GM12878 (cell line): Measurements from ENCODE around the gene FMC1. TPM values are rescaled to one million over a fixed set of nuclear protein-coding genes. Genes with fewer than 3 reads are reported as not detected.
"Not testable (repeated sequence)": the region's sequence is repeated elsewhere in the genome, so short reads cannot be mapped to it uniquely, and the experiment has no call there.

Experiments used
- ATAC-seq: fragments of 200-7000 bp; cut with Tn5 transposase; 3 replicates; pipeline ENCODE4 v1.9.1; 2020; ENCODE audit warnings: mild to moderate bottlenecking, moderate library complexity
- BruUV-seq: library from RNA; stranded (reverse); fragments of 400-500 nt; replicated peaks from 2 replicates; lab custom pipeline; 2021; lab: Mats Ljungman, UMichigan
- CTCF ChIA-PET: fragments of 300-600 bp; sonication (Branson Sonifier 250); formaldehyde crosslinking; extraction: SDS; loops from one replicate; lab custom pipeline; 2021; ENCODE audit warnings: inconsistent platforms; lab: Yijun Ruan, JAX
- POLR2A ChIA-PET: fragments of 350-600 bp; formaldehyde crosslinking; extraction: SDS; loops from one replicate; lab custom pipeline; 2021; ENCODE audit warnings: inconsistent platforms; lab: Charles Lee
- RAD21 ChIA-PET: fragments of 300-600 bp; sonication (Branson Sonifier 250); formaldehyde crosslinking; loops from one replicate; lab custom pipeline; 2023; ENCODE audit warnings: antibody characterized with exemption; ENCODE audit not compliant: unreplicated experiment; lab: Charles Lee
- SMC1A ChIA-PET: fragments of 300-600 bp; sonication (Branson Sonifier 250); formaldehyde crosslinking; loops from one replicate; lab custom pipeline; 2023; ENCODE audit not compliant: unreplicated experiment, uncharacterized antibody; lab: Charles Lee
- DNase-seq: peaks from one replicate; pipeline ENCODE4 v3.0.0-alpha.2; 2011; ENCODE audit warnings: low read depth, low spot score
- FAIRE-seq: peaks from 3 replicates; lab custom pipeline; 2011; peaks lifted over from hg19 to GRCh38; lab: Jason Lieb, UNC
- H2AFZ ChIP-seq: 2 replicates; pipeline ENCODE4 v1.6.0; 2011; ENCODE audit warnings: low read depth, low read length, control low read depth; ENCODE audit not compliant: control insufficient read depth
- H3K27ac ChIP-seq: 2 replicates; pipeline ENCODE4 v1.5.1; 2011; ENCODE audit warnings: control low read depth; ENCODE audit not compliant: control insufficient read depth, insufficient read depth
- H3K27me3 ChIP-seq, 2 experiments: replicated peaks in 1 of 2; 2 replicates each; pipeline versions ENCODE4 v1.6.0 to v1.6.1; 2011; ENCODE audit warnings: low read length in 1 of 2; ENCODE audit not compliant: control insufficient read depth in 2 of 2, insufficient read depth in 2 of 2
- H3K36me3 ChIP-seq, 2 experiments: 2 replicates each; pipeline ENCODE4 v1.5.1; 2011; ENCODE audit warnings: low read length in 1 of 2; ENCODE audit not compliant: control insufficient read depth in 2 of 2, insufficient read depth in 2 of 2
- H3K4me1 ChIP-seq: 2 replicates; pipeline ENCODE4 v1.6.1; 2011; ENCODE audit warnings: mild to moderate bottlenecking, low read length, moderate library complexity, mixed read lengths; ENCODE audit not compliant: control insufficient read depth, insufficient read depth
- H3K4me2 ChIP-seq: 2 replicates; pipeline ENCODE4 v1.6.0; 2011; ENCODE audit warnings: control low read depth; ENCODE audit not compliant: control insufficient read depth, insufficient read depth
- H3K4me3 ChIP-seq: fragments of 200-600 bp; sonication (generic); 2 replicates; pipeline ENCODE4 v1.5.1; 2016
- H3K79me2 ChIP-seq: 2 replicates; pipeline ENCODE4 v1.6.0; 2011; ENCODE audit warnings: low read length; ENCODE audit not compliant: control insufficient read depth, insufficient read depth
- H3K9ac ChIP-seq: 2 replicates; pipeline ENCODE4 v1.8.0; 2011; ENCODE audit warnings: low read length, control low read depth, mixed read lengths; ENCODE audit not compliant: control insufficient read depth, insufficient read depth
- H3K9me3 ChIP-seq: replicated peaks from 3 replicates; pipeline ENCODE4 v1.5.1; 2011; ENCODE audit warnings: mild to moderate bottlenecking, low read length; ENCODE audit not compliant: control insufficient read depth, insufficient read depth
- H4K20me1 ChIP-seq: 2 replicates; pipeline ENCODE4 v1.6.0; 2011; ENCODE audit not compliant: control insufficient read depth, insufficient read depth
- CTCF ChIP-seq, 3 experiments: IDR thresholded peaks in 2 of 3; conservative IDR thresholded peaks in 1 of 3; 2 replicates each; pipeline ENCODE4 v1.5.1; 2011; ENCODE audit warnings: low read depth in 3 of 3, low read length in 3 of 3, mild to moderate bottlenecking in 3 of 3, control low read depth in 2 of 3, moderate library complexity in 2 of 3, inconsistent platforms in 1 of 3, mixed read lengths in 1 of 3; ENCODE audit not compliant: control insufficient read depth in 2 of 3, insufficient read depth in 1 of 3; ENCODE audit errors: extremely low read depth in 1 of 3
- IRF5 ChIP-seq: fragments of 450-650 bp; IDR thresholded peaks from 2 replicates; pipeline ENCODE4 v1.6.1; 2017; ENCODE audit warnings: borderline replicate concordance
- RAD21 ChIP-seq: IDR thresholded peaks from 2 replicates; pipeline ENCODE4 v1.6.1; 2011; ENCODE audit warnings: mild to moderate bottlenecking, low read depth, low read length, moderate library complexity; ENCODE audit not compliant: insufficient read depth
- WGBS: methylation state at CpG from one replicate; pipeline ENCODE4 v1.1.6; 2016; ENCODE audit warnings: low lambda C conversion rate; ENCODE audit not compliant: insufficient replicate concordance, insufficient coverage; ENCODE audit errors: missing lambda C conversion rate; 5-methylcytosine and 5-hydroxymethylcytosine counted together
- in situ Hi-C: fragments of 300-500 bp; cut with MboI; formaldehyde crosslinking; loops from 9 replicates; pipeline ENCODE4 v1.14.3; 2018; ENCODE audit warnings: mixed read lengths
- intact Hi-C: fragments of 100-400 bp; cut with micrococcal nuclease; formaldehyde crosslinking; loops from one replicate; pipeline ENCODE4 v1.14.2; 2022; ENCODE audit not compliant: unreplicated experiment
- polyA plus RNA-seq, 11 experiments: library from polyadenylated mRNA; depleted of rRNA in 4 of 11; unstranded in 6 of 11; stranded (reverse) in 5 of 11; fragments of >200 nt; fragmentation: Nextera tagmentation in 4 of 11; fragmentation: Illumina TruSeq in 1 of 11; extraction: Ambion mirVana in 4 of 11; extraction: Trizol in 1 of 11; gene quantifications; 1 replicate in 1 of 11; 2 replicates in 10 of 11; pipeline versions ENCODE4 v1.2.1 to v1.2.3, GENCODE V29; 2011 to 2016; ENCODE audit warnings: inconsistent platforms in 2 of 11, missing spikeins in 2 of 11, low read depth in 1 of 11
- total RNA-seq, 4 experiments: library from RNA; depleted of rRNA in 3 of 4; stranded (reverse); fragments of >200 nt in 3 of 4; fragmentation: Illumina TruSeq in 1 of 4; extraction: Trizol in 1 of 4; gene quantifications; 2 replicates each; pipeline versions ENCODE4 v1.2.1 to v1.2.3, GENCODE V29; 2013 to 2021

FMC1 gene
- total and polyA plus RNA-seq, 10 of the 15 experiments (the other 5 are each of a cell fraction or from before 2014, with no cell fraction given) = 4.2 to 60.4 (median 15.6) TPM

GRCh38 chr7:139321071-139321745 is 19.9 kb upstream of the FMC1 start:
- ChIA-PET RAD21 (interaction anchor here (1.0 kb wide), 1 partner anchor 113 kb away, joined by 3 read pairs; no protein-coding TSS in a partner anchor), SMC1A (interaction anchor here (0.9 kb wide), 1 partner anchor 14 kb away, joined by 3 read pairs; no protein-coding TSS in a partner anchor), POLR2A (interaction anchor here (0.7 kb wide), 1 partner anchor 1605 kb away, joined by 5 read pairs; no protein-coding TSS in a partner anchor), CTCF (interaction anchor here (1.0 to 1.8 kb wide), 3 partner anchors 8 to 245 kb away, joined by 3 to 6 read pairs (median 5); no protein-coding TSS in a partner anchor)
- Histone ChIP-seq H3K36me3 (no peaks in the 10 kb centered on the region), H3K9ac (no peak overlapping the region), H2AFZ (no peak overlapping the region), H3K4me1 (no peaks in the 10 kb centered on the region), H3K79me2 (no peaks in the 10 kb centered on the region), H3K4me3 (no peak overlapping the region), H3K27ac (no peak overlapping the region), H3K4me2 (no peak overlapping the region), H3K27me3 (no peaks in the 10 kb centered on the region), H4K20me1 (no peaks in the 10 kb centered on the region), H3K9me3 (no peaks in the 10 kb centered on the region)
- peak; percentile 58 for ATAC-seq
- 47% methylated on average over 11 of the region's 11 CpGs for WGBS
- intact Hi-C loops = no loop called here
- no TSS peak for BruUV-seq
- FAIRE-seq = no peak
- TF ChIP-seq IRF5 (no peak), RAD21 (peak; percentile 60; the same call in 1 of the 2 replicates), CTCF (IDR thresholded peaks at IDR 0.05 in 2 of 3, conservative IDR thresholded peaks at IDR 0.05 in 1 of 3; ENCODE audit: control insufficient read depth in 2 of 3, extremely low read depth in 1 of 3, insufficient read depth in 1 of 3, low read depth in 3 of 3, low read length in 3 of 3) (peak; percentile 25 to 47 (median 43); a peak in 3 of 6 replicates)
- DNase-seq = no peak
- in situ Hi-C loops = no loop called here

GRCh38 chr7:139324709-139325108 is 16.4 kb upstream of the FMC1 start:
- RAD21 ChIA-PET, POLR2A ChIA-PET: not testable (repeated sequence)

More at GRCh38 chr7:139324709-139325108, 16.4 kb upstream of the FMC1 start:
- H3K27me3 ChIP-seq, H3K27ac ChIP-seq, H3K9ac ChIP-seq, H3K4me1 ChIP-seq, CTCF ChIA-PET, SMC1A ChIA-PET, H2AFZ ChIP-seq, FAIRE-seq, H4K20me1 ChIP-seq, BruUV-seq, in situ Hi-C loops, intact Hi-C loops, H3K4me2 ChIP-seq, H3K36me3 ChIP-seq, H3K9me3 ChIP-seq, H3K4me3 ChIP-seq, H3K79me2 ChIP-seq, ATAC-seq, DNase-seq: not testable (repeated sequence)
- WGBS = 74% methylated on average over 11 of the region's 11 CpGs
